ENCODE results near the gene ETHE1.

ETHE1 gene

GRCh38 chr19:43564800-43565199 lies 37.8 kb upstream of the ETHE1 start:
- no peaks in the 10 kb centered on the region for H3K27me3 ChIP-seq (ENCODE audit: control insufficient read depth in 1 of 2, insufficient read depth in 1 of 2, low read length in 2 of 2)
- H4K8ac ChIP-seq (ENCODE audit: low read length), result no peak overlapping the region
- no peak overlapping the region for H2AK5ac ChIP-seq (ENCODE audit: low read length, severe bottlenecking)
- H3K4ac ChIP-seq (ENCODE audit: low read depth in 1 of 2, low read length in 2 of 2), result no peak overlapping the region
- no peak overlapping the region for H3K4me3 ChIP-seq (ENCODE audit: insufficient read depth in 1 of 2, low read depth in 1 of 2, low read length in 2 of 2)
- H3K36me3 ChIP-seq (ENCODE audit: control insufficient read depth in 1 of 2, insufficient read depth in 2 of 2, low read depth in 1 of 2, low read length in 2 of 2), result peaks cover 4 to 16% of the 10 kb centered on the region in 2 experiments
- no peak overlapping the region for H2AFZ ChIP-seq (ENCODE audit: low read depth, low read length)
- no peak overlapping the region for H2BK120ac ChIP-seq (ENCODE audit: low read depth, low read length)
- H4K91ac ChIP-seq (ENCODE audit: low read length), result no peak overlapping the region
- 96% methylated on average over 9 of the region's 9 CpGs for WGBS
- H3K18ac ChIP-seq (ENCODE audit: low read depth in 1 of 2, low read length in 2 of 2), result no peak overlapping the region
- no peak overlapping the region for H2BK15ac ChIP-seq (ENCODE audit: low read depth, poor library complexity, severe bottlenecking)
- H3K4me1 ChIP-seq (ENCODE audit: control insufficient read depth, insufficient read depth, low read depth, low read length), result peaks cover 18% of the 10 kb centered on the region
- no peak overlapping the region for H3K4me2 ChIP-seq (ENCODE audit: low read length, poor library complexity, severe bottlenecking)
- H3K27ac ChIP-seq (ENCODE audit: low read length, poor library complexity, severe bottlenecking), result no peak overlapping the region
- no peak overlapping the region for H3K23ac ChIP-seq (ENCODE audit: low read length in 2 of 2)
- H2BK5ac ChIP-seq (ENCODE audit: low read depth, low read length, poor library complexity, severe bottlenecking), result no peak overlapping the region
- H3K9ac ChIP-seq (ENCODE audit: low read length), result no peak overlapping the region
- peaks cover 14% of the 10 kb centered on the region for H3K79me1 ChIP-seq (replicated peaks; ENCODE audit: low read length, poor library complexity, severe bottlenecking)
- no peak overlapping the region for H2BK12ac ChIP-seq (ENCODE audit: low read length in 2 of 2)
- DNase-seq, result no peak
- no peaks in the 10 kb centered on the region for H3K9me3 ChIP-seq (ENCODE audit: control insufficient read depth, low read length)
- H3K14ac ChIP-seq (ENCODE audit: low read length in 2 of 2), result no peak overlapping the region

- H2AK5ac ChIP-seq (ENCODE audit: low read length, severe bottlenecking), result no peak overlapping the region
- H3K23ac ChIP-seq (ENCODE audit: low read length in 2 of 2), result no peak overlapping the region
- no peak overlapping the region for H2AFZ ChIP-seq (ENCODE audit: low read depth, low read length)
- H3K79me1 ChIP-seq (replicated peaks; ENCODE audit: low read length, poor library complexity, severe bottlenecking), result peaks cover 14% of the 10 kb centered on the region
- H3K9ac ChIP-seq (ENCODE audit: low read length), result no peak overlapping the region
- H3K4me2 ChIP-seq (ENCODE audit: low read length, poor library complexity, severe bottlenecking), result no peak overlapping the region
- H3K18ac ChIP-seq (ENCODE audit: low read depth in 1 of 2, low read length in 2 of 2), result no peak overlapping the region
- H2BK120ac ChIP-seq (ENCODE audit: low read depth, low read length), result no peak overlapping the region
- no peak overlapping the region for H2BK5ac ChIP-seq (ENCODE audit: low read depth, low read length, poor library complexity, severe bottlenecking)
- H3K27ac ChIP-seq (ENCODE audit: low read length, poor library complexity, severe bottlenecking), result no peak overlapping the region
- WGBS, result 90% methylated on average over 10 of the region's 10 CpGs
- no peak overlapping the region for H2BK15ac ChIP-seq (ENCODE audit: low read depth, poor library complexity, severe bottlenecking)
- H4K91ac ChIP-seq (ENCODE audit: low read length), result no peak overlapping the region
- no peak overlapping the region for H3K4me3 ChIP-seq (ENCODE audit: insufficient read depth in 1 of 2, low read depth in 1 of 2, low read length in 2 of 2)
- no peak overlapping the region for H3K14ac ChIP-seq (ENCODE audit: low read length in 2 of 2)
- no peaks in the 10 kb centered on the region for H3K9me3 ChIP-seq (ENCODE audit: control insufficient read depth, low read length)
- H2BK12ac ChIP-seq (ENCODE audit: low read length in 2 of 2), result no peak overlapping the region
- H3K4me1 ChIP-seq (ENCODE audit: control insufficient read depth, insufficient read depth, low read depth, low read length), result peaks cover 18% of the 10 kb centered on the region
- H3K27me3 ChIP-seq (ENCODE audit: control insufficient read depth in 1 of 2, insufficient read depth in 1 of 2, low read length in 2 of 2), result no peaks in the 10 kb centered on the region
- no peak for DNase-seq
- peaks cover 4 to 18% of the 10 kb centered on the region in 2 experiments for H3K36me3 ChIP-seq (ENCODE audit: control insufficient read depth in 1 of 2, insufficient read depth in 2 of 2, low read depth in 1 of 2, low read length in 2 of 2)
- H3K4ac ChIP-seq (ENCODE audit: low read depth in 1 of 2, low read length in 2 of 2), result no peak overlapping the region
- no peak overlapping the region for H4K8ac ChIP-seq (ENCODE audit: low read length)
Observed at GRCh38 chr19:43563816-43564457, 36.9 kb upstream of the ETHE1 start.

GRCh38 chr19:43562698-43563241 lies 35.8 kb upstream of the ETHE1 start:
- Histone ChIP-seq H3K27ac (ENCODE audit: low read length, poor library complexity, severe bottlenecking) (peak overlapping the region; percentile 78), H2AFZ (ENCODE audit: low read depth, low read length) (no peak overlapping the region), H3K23ac (ENCODE audit: low read length in 2 of 2) (no peak overlapping the region), H3K4ac (ENCODE audit: low read depth in 1 of 2, low read length in 2 of 2) (no peak overlapping the region), H2BK5ac (ENCODE audit: low read depth, low read length, poor library complexity, severe bottlenecking) (no peak overlapping the region), H4K91ac (ENCODE audit: low read length) (peak overlapping the region; percentile 12), H3K4me3 (ENCODE audit: insufficient read depth in 1 of 2, low read depth in 1 of 2, low read length in 2 of 2) (no peak overlapping the region), H3K9ac (ENCODE audit: low read length) (no peak overlapping the region), H2BK120ac (ENCODE audit: low read depth, low read length) (no peak overlapping the region), H3K27me3 (ENCODE audit: control insufficient read depth in 1 of 2, insufficient read depth in 1 of 2, low read length in 2 of 2) (no peaks in the 10 kb centered on the region), H3K9me3 (ENCODE audit: control insufficient read depth, low read length) (no peaks in the 10 kb centered on the region), H3K36me3 (ENCODE audit: control insufficient read depth in 1 of 2, insufficient read depth in 2 of 2, low read depth in 1 of 2, low read length in 2 of 2) (peaks cover 8 to 23% of the 10 kb centered on the region in 2 experiments), H2AK5ac (ENCODE audit: low read length, severe bottlenecking) (no peak overlapping the region), H2BK12ac (ENCODE audit: low read length in 2 of 2) (peak overlapping the region in 1 of 2 experiments; percentile 3), H3K4me2 (ENCODE audit: low read length, poor library complexity, severe bottlenecking) (no peak overlapping the region), H2BK15ac (ENCODE audit: low read depth, poor library complexity, severe bottlenecking) (no peak overlapping the region), H3K79me1 (replicated peaks; ENCODE audit: low read length, poor library complexity, severe bottlenecking) (peaks cover 10% of the 10 kb centered on the region), H3K4me1 (ENCODE audit: control insufficient read depth, insufficient read depth, low read depth, low read length) (peaks cover 18% of the 10 kb centered on the region), H3K18ac (ENCODE audit: low read depth in 1 of 2, low read length in 2 of 2) (peak overlapping the region in 1 of 2 experiments; percentile 81), H4K8ac (ENCODE audit: low read length) (no peak overlapping the region), H3K14ac (ENCODE audit: low read length in 2 of 2) (peak overlapping the region in 1 of 2 experiments; percentile 78)
- WGBS, result 64% methylated on average over 14 of the region's 14 CpGs
- peak; percentile 88 for DNase-seq

- Histone ChIP-seq H3K23ac (ENCODE audit: low read length in 2 of 2) (no peak overlapping the region), H3K27ac (ENCODE audit: low read length, poor library complexity, severe bottlenecking) (peak overlapping the region; percentile 78)
- WGBS, result 91% methylated on average over 6 of the region's 6 CpGs
Observed at GRCh38 chr19:43562226-43562697, 35.3 kb upstream of the ETHE1 start.

More at GRCh38 chr19:43562226-43562697, 35.3 kb upstream of the ETHE1 start:
- Histone ChIP-seq H3K9me3 (ENCODE audit: control insufficient read depth, low read length) (no peaks in the 10 kb centered on the region), H3K4me1 (ENCODE audit: control insufficient read depth, insufficient read depth, low read depth, low read length) (peaks cover 18% of the 10 kb centered on the region), H2AK5ac (ENCODE audit: low read length, severe bottlenecking) (peak overlapping the region; percentile 37), H3K18ac (ENCODE audit: low read depth in 1 of 2, low read length in 2 of 2) (peak overlapping the region in 1 of 2 experiments; percentile 51), H4K8ac (ENCODE audit: low read length) (no peak overlapping the region), H3K4me3 (ENCODE audit: insufficient read depth in 1 of 2, low read depth in 1 of 2, low read length in 2 of 2) (no peak overlapping the region), H3K36me3 (ENCODE audit: control insufficient read depth in 1 of 2, insufficient read depth in 2 of 2, low read depth in 1 of 2, low read length in 2 of 2) (peaks cover 9 to 23% of the 10 kb centered on the region in 2 experiments), H3K4me2 (ENCODE audit: low read length, poor library complexity, severe bottlenecking) (no peak overlapping the region), H2BK15ac (ENCODE audit: low read depth, poor library complexity, severe bottlenecking) (no peak overlapping the region), H2BK5ac (ENCODE audit: low read depth, low read length, poor library complexity, severe bottlenecking) (no peak overlapping the region), H3K79me1 (replicated peaks; ENCODE audit: low read length, poor library complexity, severe bottlenecking) (peaks cover 10% of the 10 kb centered on the region), H2BK120ac (ENCODE audit: low read depth, low read length) (no peak overlapping the region), H2BK12ac (ENCODE audit: low read length in 2 of 2) (peak overlapping the region in 1 of 2 experiments; percentile 23), H4K91ac (ENCODE audit: low read length) (peak overlapping the region; percentile 59), H3K4ac (ENCODE audit: low read depth in 1 of 2, low read length in 2 of 2) (no peak overlapping the region), H2AFZ (ENCODE audit: low read depth, low read length) (no peak overlapping the region), H3K14ac (ENCODE audit: low read length in 2 of 2) (no peak overlapping the region), H3K27me3 (ENCODE audit: control insufficient read depth in 1 of 2, insufficient read depth in 1 of 2, low read length in 2 of 2) (no peaks in the 10 kb centered on the region), H3K9ac (ENCODE audit: low read length) (no peak overlapping the region)
- DNase-seq, result no peak
